Neural cell (in vitro differentiated cells): ENCODE results near the gene SND1. TPM values are rescaled to one million over a fixed set of nuclear protein-coding genes. Genes with fewer than 3 reads are reported as not detected.

Experiments
- H2AFZ ChIP-seq: fragments of 200-600, 300-800 bp; sonication (generic), shearing (Covaris generic); 2 replicates; pipeline ENCODE4 v1.6.0; 2014; ENCODE audit warnings: low read depth, mild to moderate bottlenecking, antibody characterized with exemption, low read length, moderate library complexity
- H3F3A ChIP-seq: fragments of 200-600 bp; shearing (Covaris generic); 2 replicates; pipeline ENCODE4 v1.6.1; 2016; ENCODE audit warnings: mild to moderate bottlenecking, moderate library complexity, mixed read lengths, antibody characterized with exemption, low read length; ENCODE audit not compliant: insufficient read depth, poor library complexity, severe bottlenecking
- H3K27ac ChIP-seq: fragments of 200-600, 300-800 bp; sonication (generic), shearing (Covaris generic); 2 replicates; pipeline ENCODE4 v1.5.1; 2014; ENCODE audit warnings: mild to moderate bottlenecking, low read length, moderate library complexity
- H3K27me3 ChIP-seq: fragments of 300-800, 200-600 bp; sonication (generic), shearing (Covaris generic); 2 replicates; pipeline ENCODE4 v1.6.0; 2014; ENCODE audit warnings: mild to moderate bottlenecking, low read depth, low read length, moderate library complexity; ENCODE audit not compliant: insufficient read depth
- H3K36me3 ChIP-seq: fragments of 300-800, 200-600 bp; sonication (generic), shearing (Covaris generic); 2 replicates; pipeline ENCODE4 v1.5.1; 2014; ENCODE audit warnings: mild to moderate bottlenecking, antibody characterized with exemption, low read length, moderate library complexity; ENCODE audit not compliant: insufficient read depth
- H3K4me2 ChIP-seq: fragments of 300-800, 200-600 bp; sonication (generic), shearing (Covaris generic); 2 replicates; pipeline ENCODE4 v1.6.0; 2014; ENCODE audit warnings: mild to moderate bottlenecking, low read length
- H3K4me3 ChIP-seq: fragments of 300-800, 200-600 bp; sonication (generic), shearing (Covaris generic); 2 replicates; pipeline ENCODE4 v1.5.1; 2014; ENCODE audit warnings: mild to moderate bottlenecking, low read length, moderate library complexity
- H3K79me2 ChIP-seq: fragments of 200-600 bp; shearing (Covaris generic); replicated peaks from 2 replicates; pipeline ENCODE4 v1.6.0; 2014; ENCODE audit warnings: mild to moderate bottlenecking, low read length, moderate library complexity; ENCODE audit not compliant: insufficient read depth
- H3K9ac ChIP-seq: fragments of 300-800, 200-600 bp; sonication (generic), shearing (Covaris generic); 2 replicates; pipeline ENCODE4 v1.6.1; 2016; ENCODE audit warnings: mild to moderate bottlenecking, low read length, mixed read lengths
- H3K9me2 ChIP-seq: fragments of 200-600 bp; shearing (Covaris generic); 2 replicates; pipeline ENCODE4 v1.6.1; 2016; ENCODE audit warnings: mild to moderate bottlenecking, low read length, mixed read lengths; ENCODE audit not compliant: insufficient read depth
- H3K9me3 ChIP-seq: fragments of 200-600, 300-800 bp; sonication (generic), shearing (Covaris generic); 2 replicates; pipeline ENCODE4 v1.6.1; 2016; ENCODE audit warnings: mild to moderate bottlenecking, mixed run types, low read length, moderate library complexity, mixed read lengths
- H4K20me1 ChIP-seq: fragments of 200-600 bp; shearing (Covaris generic); 2 replicates; pipeline ENCODE4 v1.6.1; 2016; ENCODE audit warnings: mild to moderate bottlenecking, mixed run types; ENCODE audit not compliant: insufficient read depth
- CTCF ChIP-seq: fragments of 450-650 bp; IDR thresholded peaks from 2 replicates; pipeline ENCODE4 v1.5.1; 2014; ENCODE audit warnings: antibody characterized with exemption, mild to moderate bottlenecking, moderate library complexity; ENCODE audit not compliant: poor library complexity, severe bottlenecking
- EP300 ChIP-seq: fragments of 450-650 bp; conservative IDR thresholded peaks from 2 replicates; pipeline ENCODE4 v1.6.1; 2014; ENCODE audit warnings: antibody characterized with exemption, mild to moderate bottlenecking, moderate library complexity; ENCODE audit not compliant: poor library complexity, severe bottlenecking
- EZH2 ChIP-seq: fragments of 200-600, 300-800 bp; shearing (Covaris generic), sonication (generic); IDR thresholded peaks from 2 replicates; pipeline ENCODE4 v1.6.1; 2014; ENCODE audit warnings: antibody characterized with exemption, low read length, borderline replicate concordance, mild to moderate bottlenecking; ENCODE audit not compliant: insufficient read depth, poor library complexity, severe bottlenecking
- MXI1 ChIP-seq: fragments of 450-650 bp; conservative IDR thresholded peaks from 2 replicates; pipeline ENCODE4 v1.6.1; 2014; ENCODE audit warnings: antibody characterized with exemption, mild to moderate bottlenecking; ENCODE audit not compliant: poor library complexity, severe bottlenecking
- POLR2AphosphoS5 ChIP-seq: IDR thresholded peaks from 2 replicates; pipeline ENCODE4 v1.6.1; 2012
- RAD21 ChIP-seq: fragments of 450-650 bp; conservative IDR thresholded peaks from 2 replicates; pipeline ENCODE4 v1.6.1; 2014; ENCODE audit warnings: antibody characterized with exemption, mild to moderate bottlenecking, moderate library complexity
- REST ChIP-seq: IDR thresholded peaks from 2 replicates; pipeline ENCODE4 v1.6.1; 2012; ENCODE audit warnings: borderline replicate concordance
- SMC3 ChIP-seq: fragments of 450-650 bp; conservative IDR thresholded peaks from 2 replicates; pipeline ENCODE4 v1.6.1; 2014; ENCODE audit warnings: antibody characterized with exemption, mild to moderate bottlenecking, moderate library complexity; ENCODE audit not compliant: poor library complexity
- TAF1 ChIP-seq: IDR thresholded peaks from 2 replicates; pipeline ENCODE4 v1.6.1; 2012; ENCODE audit warnings: low read depth
- polyA plus RNA-seq: library from polyadenylated mRNA; depleted of rRNA; stranded (reverse); fragments of >200 nt; gene quantifications from 2 replicates; pipeline ENCODE4 v1.2.3, GENCODE V29; 2014

SND1 gene
- polyA plus RNA-seq, 1 donor from 2014 or later, result 37.4 TPM

- Histone ChIP-seq H3K27me3 (no peaks in the 10 kb centered on the region), H4K20me1 (no peaks in the 10 kb centered on the region), H3K27ac (no peak overlapping the region), H3K36me3 (no peaks in the 10 kb centered on the region), H3K9me2 (no peaks in the 10 kb centered on the region), H3K4me2 (no peak overlapping the region), H3F3A (no peaks in the 10 kb centered on the region), H3K79me2 (no peaks in the 10 kb centered on the region), H2AFZ (no peak overlapping the region), H3K9me3 (no peaks in the 10 kb centered on the region), H3K4me3 (no peak overlapping the region), H3K9ac (no peak overlapping the region)
- TF ChIP-seq CTCF (no peak), TAF1 (no peak), POLR2AphosphoS5 (no peak), EZH2 (no peak), EP300 (no peak), REST (no peak), MXI1 (no peak), SMC3 (no peak), RAD21 (no peak)
These were observed 61.0 kb downstream of the SND1 start for GRCh38 chr7:127713006-127713405.

GRCh38 chr7:127713758-127714157 lies 61.8 kb downstream of the SND1 start:
- H3K9me3 ChIP-seq, result no peaks in the 10 kb centered on the region
- no peaks in the 10 kb centered on the region for H3K36me3 ChIP-seq
- H4K20me1 ChIP-seq, result no peaks in the 10 kb centered on the region
- no peaks in the 10 kb centered on the region for H3K27me3 ChIP-seq
- H3K9me2 ChIP-seq, result no peaks in the 10 kb centered on the region
- H3K4me3 ChIP-seq, result no peak overlapping the region
- H3K4me2 ChIP-seq, result no peak overlapping the region
- TF ChIP-seq REST, result no peak
- no peak for TF ChIP-seq EZH2
- TF ChIP-seq TAF1, result no peak
- no peak for TF ChIP-seq POLR2AphosphoS5
- TF ChIP-seq RAD21, result no peak
- TF ChIP-seq CTCF, result no peak
- no peak for TF ChIP-seq SMC3
- TF ChIP-seq MXI1, result no peak
- no peak for TF ChIP-seq EP300
- H3K9ac ChIP-seq, result no peak overlapping the region
- no peak overlapping the region for H2AFZ ChIP-seq
- no peaks in the 10 kb centered on the region for H3K79me2 ChIP-seq
- H3F3A ChIP-seq, result no peaks in the 10 kb centered on the region
- no peak overlapping the region for H3K27ac ChIP-seq
